ENCODE measurements around the gene ARHGAP36. TPM values are rescaled to one million over a fixed set of nuclear protein-coding genes. Genes with fewer than 3 reads are reported as not detected.

The ARHGAP36 gene
- total RNA-seq (2012; rRNA removed): not detected in 2 replicates

GRCh38 chrX:131058136-131058868 lies at the start of gene ARHGAP36:
TSS of gene ARHGAP36 (plus strand) at chrX:131058346. CDS start at chrX:131081666, 23,320 bp downstream.
- peaks cover 5% of the 10 kb centered on the region for H3K27me3 ChIP-seq (ENCODE audit: control insufficient read depth, insufficient read depth, low read length)
- H3K4me2 ChIP-seq (ENCODE audit: low read length): no peak within 1 kb of the TSS
- no peak within 1 kb of the TSS for H3K9ac ChIP-seq (ENCODE audit: low read depth, low read length)
- no peak within 1 kb of the TSS for H3K4me3 ChIP-seq (ENCODE audit: low read length)
- no peaks in the 10 kb centered on the region for H3K4me1 ChIP-seq (ENCODE audit: control insufficient read depth, insufficient read depth, low read length)
- no peaks in the 10 kb centered on the region for H3K36me3 ChIP-seq (ENCODE audit: insufficient read depth, low read length)
- H3K9me3 ChIP-seq (replicated peaks; ENCODE audit: low read length): no peaks in the 10 kb centered on the region

GRCh38 chrX:131010186-131010585 lies 48.0 kb upstream of the ARHGAP36 start:
- Histone ChIP-seq H3K27me3 (ENCODE audit: control insufficient read depth, insufficient read depth, low read length) (peaks cover 6% of the 10 kb centered on the region), H3K36me3 (ENCODE audit: insufficient read depth, low read length) (no peaks in the 10 kb centered on the region), H3K9me3 (replicated peaks; ENCODE audit: low read length) (no peaks in the 10 kb centered on the region), H3K4me3 (ENCODE audit: low read length) (no peak overlapping the region), H3K4me2 (ENCODE audit: low read length) (no peak overlapping the region), H3K4me1 (ENCODE audit: control insufficient read depth, insufficient read depth, low read length) (no peaks in the 10 kb centered on the region), H3K9ac (ENCODE audit: low read depth, low read length) (no peak overlapping the region)

GRCh38 chrX:131025336-131025735 lies 32.8 kb upstream of the ARHGAP36 start:
- Histone ChIP-seq H3K9me3 (replicated peaks; ENCODE audit: low read length) (no peaks in the 10 kb centered on the region), H3K27me3 (ENCODE audit: control insufficient read depth, insufficient read depth, low read length) (peaks cover 11% of the 10 kb centered on the region), H3K4me1 (ENCODE audit: control insufficient read depth, insufficient read depth, low read length) (no peaks in the 10 kb centered on the region), H3K4me2 (ENCODE audit: low read length) (no peak overlapping the region), H3K9ac (ENCODE audit: low read depth, low read length) (no peak overlapping the region), H3K4me3 (ENCODE audit: low read length) (no peak overlapping the region), H3K36me3 (ENCODE audit: insufficient read depth, low read length) (no peaks in the 10 kb centered on the region)

GRCh38 chrX:131032354-131033230 lies 25.6 kb upstream of the ARHGAP36 start:
- peaks cover 25% of the 10 kb centered on the region for H3K27me3 ChIP-seq (ENCODE audit: control insufficient read depth, insufficient read depth, low read length)
- H3K9me3 ChIP-seq (replicated peaks; ENCODE audit: low read length): no peaks in the 10 kb centered on the region
- no peaks in the 10 kb centered on the region for H3K36me3 ChIP-seq (ENCODE audit: insufficient read depth, low read length)
- H3K4me1 ChIP-seq (ENCODE audit: control insufficient read depth, insufficient read depth, low read length): no peaks in the 10 kb centered on the region
- H3K9ac ChIP-seq (ENCODE audit: low read depth, low read length): no peak overlapping the region
- no peak overlapping the region for H3K4me3 ChIP-seq (ENCODE audit: low read length)
- H3K4me2 ChIP-seq (ENCODE audit: low read length): no peak overlapping the region

- Histone ChIP-seq H3K9me3 (replicated peaks; ENCODE audit: low read length) (no peaks in the 10 kb centered on the region), H3K27me3 (ENCODE audit: control insufficient read depth, insufficient read depth, low read length) (peaks cover 24% of the 10 kb centered on the region), H3K4me2 (ENCODE audit: low read length) (no peak overlapping the region), H3K4me3 (ENCODE audit: low read length) (no peak overlapping the region), H3K36me3 (ENCODE audit: insufficient read depth, low read length) (no peaks in the 10 kb centered on the region), H3K4me1 (ENCODE audit: control insufficient read depth, insufficient read depth, low read length) (no peaks in the 10 kb centered on the region), H3K9ac (ENCODE audit: low read depth, low read length) (no peak overlapping the region)
Measured at GRCh38 chrX:131034063-131034462, 24.1 kb upstream of the ARHGAP36 start.

GRCh38 chrX:131040781-131041180 lies 17.4 kb upstream of the ARHGAP36 start:
- H3K9ac ChIP-seq (ENCODE audit: low read depth, low read length): no peak overlapping the region
- no peak overlapping the region for H3K4me3 ChIP-seq (ENCODE audit: low read length)
- no peaks in the 10 kb centered on the region for H3K4me1 ChIP-seq (ENCODE audit: control insufficient read depth, insufficient read depth, low read length)
- H3K36me3 ChIP-seq (ENCODE audit: insufficient read depth, low read length): no peaks in the 10 kb centered on the region
- peaks cover 3% of the 10 kb centered on the region for H3K27me3 ChIP-seq (ENCODE audit: control insufficient read depth, insufficient read depth, low read length)
- H3K4me2 ChIP-seq (ENCODE audit: low read length): no peak overlapping the region
- no peaks in the 10 kb centered on the region for H3K9me3 ChIP-seq (replicated peaks; ENCODE audit: low read length)

GRCh38 chrX:131041667-131042066 lies 16.5 kb upstream of the ARHGAP36 start:
- Histone ChIP-seq H3K4me1 (ENCODE audit: control insufficient read depth, insufficient read depth, low read length) (no peaks in the 10 kb centered on the region), H3K4me3 (ENCODE audit: low read length) (no peak overlapping the region), H3K4me2 (ENCODE audit: low read length) (no peak overlapping the region), H3K9me3 (replicated peaks; ENCODE audit: low read length) (no peaks in the 10 kb centered on the region), H3K9ac (ENCODE audit: low read depth, low read length) (no peak overlapping the region), H3K27me3 (ENCODE audit: control insufficient read depth, insufficient read depth, low read length) (peaks cover 3% of the 10 kb centered on the region), H3K36me3 (ENCODE audit: insufficient read depth, low read length) (no peaks in the 10 kb centered on the region)

GRCh38 chrX:131045726-131046125 lies 12.4 kb upstream of the ARHGAP36 start:
- no peak overlapping the region for H3K9ac ChIP-seq (ENCODE audit: low read depth, low read length)
- H3K27me3 ChIP-seq (ENCODE audit: control insufficient read depth, insufficient read depth, low read length): peaks cover 13% of the 10 kb centered on the region
- no peaks in the 10 kb centered on the region for H3K9me3 ChIP-seq (replicated peaks; ENCODE audit: low read length)
- H3K4me1 ChIP-seq (ENCODE audit: control insufficient read depth, insufficient read depth, low read length): no peaks in the 10 kb centered on the region
- no peaks in the 10 kb centered on the region for H3K36me3 ChIP-seq (ENCODE audit: insufficient read depth, low read length)
- H3K4me2 ChIP-seq (ENCODE audit: low read length): no peak overlapping the region
- no peak overlapping the region for H3K4me3 ChIP-seq (ENCODE audit: low read length)

GRCh38 chrX:131046596-131046995 lies 11.6 kb upstream of the ARHGAP36 start:
- H3K4me1 ChIP-seq (ENCODE audit: control insufficient read depth, insufficient read depth, low read length): no peaks in the 10 kb centered on the region
- H3K4me3 ChIP-seq (ENCODE audit: low read length): no peak overlapping the region
- H3K36me3 ChIP-seq (ENCODE audit: insufficient read depth, low read length): no peaks in the 10 kb centered on the region
- no peaks in the 10 kb centered on the region for H3K9me3 ChIP-seq (replicated peaks; ENCODE audit: low read length)
- H3K9ac ChIP-seq (ENCODE audit: low read depth, low read length): no peak overlapping the region
- peaks cover 13% of the 10 kb centered on the region for H3K27me3 ChIP-seq (ENCODE audit: control insufficient read depth, insufficient read depth, low read length)
- no peak overlapping the region for H3K4me2 ChIP-seq (ENCODE audit: low read length)

- Histone ChIP-seq H3K36me3 (ENCODE audit: insufficient read depth, low read length) (no peaks in the 10 kb centered on the region), H3K4me2 (ENCODE audit: low read length) (no peak overlapping the region), H3K9ac (ENCODE audit: low read depth, low read length) (no peak overlapping the region), H3K4me1 (ENCODE audit: control insufficient read depth, insufficient read depth, low read length) (no peaks in the 10 kb centered on the region), H3K4me3 (ENCODE audit: low read length) (no peak overlapping the region), H3K9me3 (replicated peaks; ENCODE audit: low read length) (no peaks in the 10 kb centered on the region), H3K27me3 (ENCODE audit: control insufficient read depth, insufficient read depth, low read length) (peaks cover 13% of the 10 kb centered on the region)
Measured at GRCh38 chrX:131047180-131047579, 11.0 kb upstream of the ARHGAP36 start.

GRCh38 chrX:131053076-131053475 lies 5.1 kb upstream of the ARHGAP36 start:
- H3K9me3 ChIP-seq (replicated peaks; ENCODE audit: low read length): no peaks in the 10 kb centered on the region
- H3K4me1 ChIP-seq (ENCODE audit: control insufficient read depth, insufficient read depth, low read length): no peaks in the 10 kb centered on the region
- H3K36me3 ChIP-seq (ENCODE audit: insufficient read depth, low read length): no peaks in the 10 kb centered on the region
- H3K4me2 ChIP-seq (ENCODE audit: low read length): no peak overlapping the region
- H3K27me3 ChIP-seq (ENCODE audit: control insufficient read depth, insufficient read depth, low read length): peaks cover 17% of the 10 kb centered on the region
- H3K9ac ChIP-seq (ENCODE audit: low read depth, low read length): no peak overlapping the region
- H3K4me3 ChIP-seq (ENCODE audit: low read length): no peak overlapping the region
